Astrocyte (in vitro differentiated cells and primary cell): ENCODE results near the gene GRB10.

Experiments used
- EZH2 ChIP-seq: IDR thresholded peaks from 2 replicates; pipeline ENCODE4 v1.6.1; 2012; ENCODE audit warnings: mild to moderate bottlenecking, low read length, inconsistent platforms; ENCODE audit not compliant: insufficient read depth
- TF ChIP-seq, protein P1 (sequence below): IDR thresholded peaks from 2 replicates; pipeline ENCODE4 v1.5.1; 2011; ENCODE audit warnings: low read depth, mild to moderate bottlenecking, inconsistent platforms, low read length, moderate library complexity; ENCODE audit not compliant: insufficient read depth

DNA sequence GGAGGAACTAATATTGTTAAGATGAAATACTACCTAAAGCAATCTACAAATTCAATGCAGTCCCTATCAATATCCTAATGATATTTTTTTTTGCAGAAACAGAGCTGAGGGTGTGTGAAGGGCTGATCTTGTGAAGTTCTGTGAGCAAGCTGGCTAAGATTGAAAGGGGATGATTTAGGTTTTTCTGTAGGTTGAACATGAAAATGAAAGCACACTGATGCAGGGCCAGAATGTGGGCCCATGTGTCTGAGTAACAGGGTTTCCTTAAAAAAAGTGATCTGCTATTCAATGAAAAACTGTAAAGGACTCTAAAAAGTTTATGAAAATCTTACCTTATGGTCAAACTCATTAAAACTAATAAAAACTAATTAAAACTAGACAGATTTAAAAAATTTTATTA lies 47.4 kb downstream of the GRB10 start:
- TF ChIP-seq, protein P1, sequence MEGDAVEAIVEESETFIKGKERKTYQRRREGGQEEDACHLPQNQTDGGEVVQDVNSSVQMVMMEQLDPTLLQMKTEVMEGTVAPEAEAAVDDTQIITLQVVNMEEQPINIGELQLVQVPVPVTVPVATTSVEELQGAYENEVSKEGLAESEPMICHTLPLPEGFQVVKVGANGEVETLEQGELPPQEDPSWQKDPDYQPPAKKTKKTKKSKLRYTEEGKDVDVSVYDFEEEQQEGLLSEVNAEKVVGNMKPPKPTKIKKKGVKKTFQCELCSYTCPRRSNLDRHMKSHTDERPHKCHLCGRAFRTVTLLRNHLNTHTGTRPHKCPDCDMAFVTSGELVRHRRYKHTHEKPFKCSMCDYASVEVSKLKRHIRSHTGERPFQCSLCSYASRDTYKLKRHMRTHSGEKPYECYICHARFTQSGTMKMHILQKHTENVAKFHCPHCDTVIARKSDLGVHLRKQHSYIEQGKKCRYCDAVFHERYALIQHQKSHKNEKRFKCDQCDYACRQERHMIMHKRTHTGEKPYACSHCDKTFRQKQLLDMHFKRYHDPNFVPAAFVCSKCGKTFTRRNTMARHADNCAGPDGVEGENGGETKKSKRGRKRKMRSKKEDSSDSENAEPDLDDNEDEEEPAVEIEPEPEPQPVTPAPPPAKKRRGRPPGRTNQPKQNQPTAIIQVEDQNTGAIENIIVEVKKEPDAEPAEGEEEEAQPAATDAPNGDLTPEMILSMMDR, result no peak
- TF ChIP-seq EZH2, result no peak
